NCI-H82 (cell line): ENCODE measurements around the gene TP53BP2.
"Not testable (repeated sequence)": the region's sequence is repeated elsewhere in the genome, so short reads cannot be mapped to it uniquely, and the experiment has no call there.

Experiments used
- DNase-seq: peaks from one replicate; lab custom pipeline; 2025; lab: John Stamatoyannopoulos, UW

Gene TP53BP2

GRCh38 chr1:223828162-223828848 lies 17.4 kb downstream of the TP53BP2 start:
- DNase-seq = no peak

DNA sequence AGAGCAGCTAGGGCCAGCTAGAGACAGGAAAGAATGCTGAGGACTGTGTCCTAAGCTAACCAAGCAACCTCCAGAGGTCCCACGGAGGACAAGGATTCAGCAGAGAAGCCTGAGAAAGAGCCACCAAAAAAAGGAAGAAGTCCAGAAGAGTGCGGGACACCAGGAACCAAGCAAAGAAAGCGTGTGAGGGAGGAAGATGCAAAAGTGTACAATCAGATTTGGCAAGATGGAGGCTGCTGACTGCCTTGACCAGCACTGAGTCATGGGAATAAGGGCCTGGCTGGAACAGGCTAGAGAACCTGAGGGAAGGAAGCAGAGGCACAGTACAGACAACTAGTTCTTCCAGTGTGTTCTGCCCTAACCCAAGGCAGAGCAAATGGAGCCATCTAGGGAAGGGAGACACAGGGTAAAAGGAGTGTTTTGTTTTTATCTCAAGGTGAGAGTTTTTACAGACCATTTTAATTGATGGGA lies 18.5 kb downstream of the TP53BP2 start:
- DNase-seq = no peak

DNA sequence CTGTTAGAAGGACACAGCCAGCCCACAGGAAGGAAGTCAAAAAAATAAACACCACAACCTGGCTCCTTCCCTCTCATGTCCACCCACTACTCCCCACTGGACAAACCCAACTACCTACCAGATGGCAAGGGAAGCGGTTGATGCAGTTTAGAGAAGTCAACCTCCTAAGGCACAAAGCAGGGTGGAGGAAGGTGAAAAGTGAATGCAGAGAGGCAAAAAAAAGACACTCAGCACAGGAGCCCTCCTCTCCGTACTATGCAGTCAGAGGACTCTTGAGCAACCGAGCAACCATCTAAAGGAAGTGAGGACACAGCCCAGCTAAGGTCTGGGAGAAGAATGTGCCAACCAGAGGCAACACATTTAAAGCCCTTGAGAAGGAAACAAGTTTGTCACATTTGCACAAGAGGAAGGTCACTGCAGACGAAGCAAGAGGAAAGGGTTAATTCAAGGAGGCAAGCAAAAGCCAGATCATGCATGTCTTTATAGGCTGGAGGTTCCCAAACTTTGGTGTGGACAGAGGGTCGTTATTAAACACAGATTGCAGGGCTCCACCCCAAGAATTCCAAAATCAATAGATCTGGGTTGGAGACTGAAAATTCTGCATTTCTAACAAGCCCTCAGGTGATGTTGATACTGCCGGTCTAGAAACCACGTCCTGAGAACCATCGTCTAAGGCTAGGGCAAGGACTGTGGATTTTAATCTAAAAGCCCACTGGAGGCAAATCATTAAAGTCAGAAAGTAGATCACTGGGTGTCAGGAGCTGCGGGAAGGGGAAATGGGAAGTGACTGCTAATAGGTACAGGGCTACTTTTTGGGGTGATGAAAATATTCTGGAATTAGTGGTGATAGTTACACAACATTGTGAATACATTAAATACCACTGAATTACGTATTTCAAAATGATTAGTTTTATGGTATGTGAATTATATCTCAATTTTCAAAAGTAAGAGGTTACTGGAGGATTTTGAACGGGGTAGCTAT lies 19.7 kb downstream of the TP53BP2 start:
- no peak for DNase-seq

DNA sequence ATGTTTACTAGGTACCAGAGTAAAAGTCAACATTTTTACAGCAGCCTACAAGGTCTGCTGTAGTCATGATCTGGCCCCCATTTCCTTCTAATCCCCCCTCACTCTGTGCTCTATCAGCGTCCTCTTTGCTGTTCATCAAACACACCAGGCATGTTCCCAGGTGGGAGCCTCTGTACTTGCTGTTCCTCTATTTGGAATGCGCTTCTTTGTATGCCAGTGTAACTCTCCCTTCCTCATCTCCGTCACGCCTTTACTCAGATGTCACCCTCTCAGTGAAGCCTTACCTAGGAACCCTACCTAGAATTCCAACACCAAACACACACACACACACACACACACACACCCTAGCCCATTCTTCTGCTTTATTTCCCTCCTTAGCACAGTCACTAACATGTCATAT lies 21.0 kb downstream of the TP53BP2 start:
- no peak for DNase-seq

- no peak for DNase-seq
Observed at GRCh38 chr1:223824287-223824686, 21.5 kb downstream of the TP53BP2 start.

DNA sequence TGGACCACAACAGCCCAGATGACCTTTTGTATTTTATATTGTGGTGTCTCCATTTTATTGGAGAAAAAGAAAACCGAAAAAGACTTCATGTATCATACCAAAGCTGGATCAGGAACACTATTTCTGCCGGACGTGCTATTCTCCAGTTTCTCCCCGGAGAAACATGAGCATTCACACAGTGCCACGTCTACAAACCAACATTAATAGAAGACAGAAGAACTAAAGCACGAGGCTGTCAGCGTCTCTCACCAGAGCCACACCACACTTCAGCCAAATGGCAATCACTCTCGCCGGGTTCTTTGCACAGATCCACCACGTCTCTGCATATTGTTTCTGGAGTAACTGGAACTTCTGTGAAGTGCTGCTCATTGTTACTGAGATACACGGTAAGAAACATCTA lies 24.8 kb downstream of the TP53BP2 start:
- no peak for DNase-seq

DNA sequence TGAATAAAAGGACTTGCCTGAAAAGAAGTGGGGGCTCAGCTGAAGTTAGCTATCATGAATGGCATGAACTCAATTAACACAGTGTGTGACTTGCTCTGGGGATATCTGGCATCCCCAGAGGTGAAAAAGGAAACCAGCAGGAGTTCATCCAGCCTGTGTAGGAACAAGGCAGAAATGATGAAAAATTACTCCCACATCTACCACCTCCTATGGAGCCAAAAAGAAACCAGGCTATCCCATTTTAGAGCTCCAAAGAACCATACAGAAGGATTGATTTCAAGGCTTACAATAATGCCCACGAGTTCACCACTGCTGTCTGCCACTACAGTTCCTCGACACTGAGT lies 25.3 kb downstream of the TP53BP2 start:
- no peak for DNase-seq

DNA sequence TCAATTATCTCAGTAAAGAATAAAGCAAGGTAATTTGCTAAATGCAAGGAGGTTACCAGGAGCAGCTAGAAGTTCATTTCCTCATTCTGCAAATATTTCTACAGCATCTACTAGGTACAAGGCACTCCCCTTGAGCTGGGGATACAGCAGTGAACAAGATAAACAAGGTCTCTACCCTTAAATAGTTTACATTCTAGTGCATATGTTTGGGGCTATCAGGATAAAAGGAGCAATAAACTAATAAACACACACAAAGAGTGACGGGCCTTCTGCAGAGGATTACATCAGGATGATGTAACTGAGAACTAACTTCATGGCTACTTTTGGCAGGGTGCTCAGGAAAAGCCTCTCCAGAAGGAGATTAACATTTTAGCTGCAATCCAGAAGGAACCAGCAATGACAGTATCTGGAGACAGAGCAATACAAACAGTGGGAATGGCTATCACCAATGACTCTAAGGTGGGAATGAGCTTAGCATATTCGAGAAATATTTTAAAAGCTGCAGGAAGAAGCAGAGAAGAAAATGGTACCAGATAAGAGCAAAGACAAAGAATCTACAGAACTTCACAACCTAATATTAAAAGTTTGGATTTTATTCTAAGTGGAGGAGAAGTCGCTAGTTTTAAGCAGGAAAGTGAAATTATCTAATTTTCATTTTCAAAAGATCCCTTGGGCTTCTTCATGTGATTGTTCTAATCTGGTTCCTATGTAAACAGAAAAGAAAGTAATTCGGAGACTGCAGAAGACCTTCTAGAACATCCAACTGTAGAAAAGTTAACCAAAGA lies 25.8 kb downstream of the TP53BP2 start:
- peak; percentile 71 for DNase-seq

DNA sequence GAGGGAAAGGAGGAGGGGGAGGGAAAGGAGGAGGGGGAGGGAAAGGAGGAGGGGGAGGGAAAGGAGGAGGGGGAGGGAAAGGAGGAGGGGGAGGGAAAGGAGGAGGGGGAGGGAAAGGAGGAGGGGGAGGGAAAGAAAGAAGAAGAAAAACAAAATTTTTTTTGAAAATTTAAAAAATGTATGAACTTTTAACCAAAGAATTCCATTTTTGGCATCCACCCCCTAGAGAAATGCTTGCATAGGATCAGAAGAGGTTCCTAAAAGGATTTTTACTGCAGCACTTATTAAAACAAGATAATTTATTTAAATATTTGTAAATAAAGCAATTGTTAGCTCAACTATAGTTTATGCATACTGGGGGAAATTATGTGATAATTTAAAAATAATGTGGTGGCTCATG lies 28.5 kb downstream of the TP53BP2 start:
- DNase-seq = not testable (repeated sequence)

DNA sequence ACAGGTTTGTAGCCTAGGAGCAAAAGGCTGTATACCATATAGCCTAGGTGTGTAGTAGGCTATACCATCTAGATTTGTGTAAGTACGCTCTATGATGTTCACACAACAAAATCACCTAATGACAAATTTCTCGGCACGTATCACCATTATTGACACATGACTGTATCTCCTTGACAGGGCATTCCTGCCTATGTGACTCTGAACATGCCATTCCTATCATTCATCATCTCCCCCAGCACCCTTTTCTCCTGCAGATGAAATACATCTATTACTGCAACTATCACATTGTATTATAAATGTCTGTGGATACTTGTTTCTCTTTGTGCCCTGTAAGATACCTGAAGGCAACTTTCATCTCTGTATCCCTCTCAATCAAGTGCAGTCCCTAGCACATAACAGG lies 29.9 kb downstream of the TP53BP2 start:
- no peak for DNase-seq

DNA sequence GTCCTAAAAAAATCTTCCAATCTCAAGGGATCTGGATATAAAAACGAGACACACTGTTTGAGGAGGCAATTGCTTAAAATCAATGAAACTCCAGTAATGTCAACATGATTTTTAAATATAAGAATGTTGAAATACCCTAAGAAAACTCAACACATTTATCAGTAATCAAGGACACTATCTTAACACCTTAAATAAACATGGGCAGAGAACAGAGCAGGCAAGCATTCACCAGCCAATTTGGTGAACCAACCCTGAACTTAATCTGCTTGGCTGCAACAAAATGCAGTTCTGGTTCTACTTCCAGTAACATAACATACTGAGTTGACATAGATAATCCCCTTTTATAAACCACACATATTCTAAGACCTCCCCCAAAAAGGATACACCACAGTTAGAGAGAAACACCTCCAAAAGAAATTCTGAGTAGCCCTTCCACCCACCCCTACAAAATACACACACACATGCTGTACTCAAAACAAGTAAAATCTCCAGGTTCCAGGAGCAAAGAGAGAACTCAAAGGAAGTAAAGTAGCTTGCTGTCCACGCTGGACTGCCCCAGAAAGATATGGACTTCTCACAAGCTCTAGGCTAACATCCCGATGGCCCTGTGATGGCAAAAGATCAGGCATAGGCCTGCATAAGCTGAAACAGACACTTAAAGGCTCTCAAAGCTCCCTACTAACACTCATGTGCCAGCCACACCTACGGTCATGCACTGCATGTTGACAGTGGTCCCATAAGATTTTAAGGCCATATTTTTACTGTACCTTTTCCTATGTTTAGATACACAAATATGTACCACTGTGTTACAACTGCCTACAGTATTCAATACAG lies 30.5 kb downstream of the TP53BP2 start:
- DNase-seq = no peak

GRCh38 chr1:223813645-223814044 lies 32.1 kb downstream of the TP53BP2 start:
- no peak for DNase-seq

DNA sequence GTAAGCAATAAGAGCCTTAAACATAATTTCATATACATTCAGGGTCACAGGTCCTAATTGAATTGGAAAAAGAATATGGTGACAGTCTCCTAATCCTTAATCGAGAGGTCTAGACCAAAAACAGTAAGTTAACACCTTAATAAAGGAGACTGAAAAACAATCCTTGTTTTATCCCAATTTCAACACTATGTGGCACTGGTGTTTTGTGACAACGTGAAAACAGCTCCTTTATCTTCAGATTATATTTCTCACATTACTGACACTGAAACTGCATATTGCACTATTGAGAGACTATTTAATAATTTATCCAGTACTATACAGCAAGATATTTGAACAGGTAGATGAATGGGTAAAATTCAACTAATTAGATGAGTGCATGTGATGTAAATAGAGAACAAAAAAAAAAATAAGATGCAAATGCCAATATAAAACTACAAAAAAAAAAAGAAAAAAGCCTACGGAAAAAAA lies 34.1 kb downstream of the TP53BP2 start:
- DNase-seq = peak; percentile 47

- no peak for DNase-seq
Observed at GRCh38 chr1:223810586-223810985, 35.2 kb downstream of the TP53BP2 start.

DNA sequence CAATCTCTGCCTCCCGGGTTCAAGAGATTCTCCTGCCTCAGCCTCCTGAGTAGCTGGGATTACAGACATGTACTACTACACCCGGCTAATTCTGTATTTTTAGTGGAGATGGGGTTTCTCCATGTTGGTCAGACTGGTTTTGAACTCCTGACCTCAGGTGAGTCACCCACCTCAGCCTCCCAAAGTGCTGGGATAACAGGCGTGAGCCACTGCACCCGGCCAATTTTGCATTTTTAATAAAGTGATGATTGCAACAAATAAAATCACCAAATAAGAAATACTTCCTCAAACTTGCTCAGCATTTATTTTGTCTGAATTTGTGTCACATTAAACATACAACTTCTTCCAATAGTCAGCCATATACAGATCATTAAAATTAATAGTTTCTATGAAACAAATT lies 35.8 kb downstream of the TP53BP2 start:
- DNase-seq = not testable (repeated sequence)

DNA sequence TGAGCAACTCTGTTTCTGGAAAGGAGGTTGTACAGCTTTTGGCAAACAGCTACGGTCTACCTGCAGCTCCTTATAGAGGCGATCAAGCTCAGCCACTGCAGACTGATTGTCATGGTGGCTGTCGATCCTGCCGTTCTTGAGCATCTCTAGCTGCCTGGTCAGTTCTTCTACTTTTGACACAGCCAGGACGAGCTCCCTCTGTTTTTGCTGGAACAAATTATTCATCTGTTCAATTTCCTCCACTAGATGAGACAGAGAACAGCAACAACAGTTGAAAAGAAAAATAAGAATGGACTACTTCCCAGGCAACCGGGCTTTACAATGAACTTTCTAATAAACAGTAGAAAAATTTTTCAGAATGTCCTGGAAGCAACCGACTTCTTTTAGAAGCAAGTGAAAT lies 42.5 kb downstream of the TP53BP2 start:
- no peak for DNase-seq

DNA sequence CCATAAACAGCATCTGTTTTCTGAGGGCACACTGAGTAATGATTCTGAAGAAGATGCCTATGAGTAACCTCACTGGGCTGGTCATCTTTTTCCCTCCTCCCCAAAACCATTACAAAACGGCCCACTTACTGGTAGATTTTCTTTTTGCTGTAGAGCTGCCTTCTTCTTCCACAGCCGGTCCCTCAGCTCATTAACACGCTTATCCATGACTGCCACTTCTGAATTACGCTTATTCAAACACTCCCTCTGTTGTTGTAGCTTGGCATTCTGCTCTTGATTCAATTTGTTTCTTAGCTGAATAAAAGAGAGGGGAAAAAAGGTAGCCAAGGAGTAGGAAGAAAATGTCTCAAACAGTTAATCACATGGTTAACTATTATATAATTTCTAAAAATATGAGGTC lies 43.1 kb downstream of the TP53BP2 start:
- DNase-seq = no peak

- DNase-seq = no peak
Observed at GRCh38 chr1:223802032-223802431, 43.7 kb downstream of the TP53BP2 start.

GRCh38 chr1:223796210-223796609 lies 49.5 kb downstream of the TP53BP2 start:
- no peak for DNase-seq

GRCh38 chr1:223794136-223794880 lies 51.4 kb downstream of the TP53BP2 start:
- DNase-seq = no peak

GRCh38 chr1:223793716-223794115 lies 52.0 kb downstream of the TP53BP2 start:
- DNase-seq = no peak
